ENCODE measurements around the gene ATXN2. TPM values are rescaled to one million over a fixed set of nuclear protein-coding genes. Genes with fewer than 3 reads are reported as not detected.

ATXN2 gene
- total RNA-seq, 2 experiments from 2014 or later = 36.1 to 81.4 TPM

DNA sequence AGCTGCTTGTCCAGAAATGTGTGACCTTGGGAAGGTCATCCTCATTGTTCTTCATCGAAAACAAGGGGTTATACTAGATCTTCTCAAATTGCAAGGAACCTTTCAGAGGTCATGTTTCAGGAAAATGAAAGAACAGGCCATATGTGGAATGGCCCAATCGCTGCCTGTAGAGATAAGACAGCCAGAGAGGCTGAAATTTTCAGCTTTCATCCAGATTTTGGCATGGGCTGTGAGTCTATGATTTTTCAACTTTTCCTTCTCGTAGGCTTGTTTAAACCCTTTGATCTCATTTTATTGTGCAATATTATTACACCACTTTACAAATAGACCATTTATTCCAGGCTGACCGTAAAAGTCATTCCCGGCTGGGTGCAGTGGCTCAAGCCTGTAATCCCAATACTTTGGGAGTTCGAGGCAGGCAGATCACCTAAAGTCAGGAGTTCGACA, 17.1 kb upstream of the ATXN2 start:
- ChIA-PET POLR2A (interaction anchor here (0.6 kb wide), 1 partner anchor 65 kb away, joined by 4 read pairs; no protein-coding TSS in a partner anchor), CTCF (ENCODE audit: unreplicated experiment) (no interaction called here)
- Histone ChIP-seq H3K27ac (ENCODE audit: low read depth, low read length, poor library complexity, severe bottlenecking) (no peak overlapping the region), H3K9me3 (ENCODE audit: low read length) (no peaks in the 10 kb centered on the region), H3K4me3 (ENCODE audit: low read depth, low read length, poor library complexity, severe bottlenecking) (no peak overlapping the region), H3K36me3 (ENCODE audit: insufficient read depth, low read length) (no peaks in the 10 kb centered on the region), H2AFZ (ENCODE audit: low read length) (no peak overlapping the region), H3K9me2 (ENCODE audit: insufficient read depth, low read length) (no peaks in the 10 kb centered on the region), H4K20me1 (ENCODE audit: insufficient read depth, low read length) (no peaks in the 10 kb centered on the region), H3K79me2 (ENCODE audit: insufficient read depth, low read depth, low read length) (no peaks in the 10 kb centered on the region), H3K4me2 (ENCODE audit: low read length) (no peak overlapping the region), H3K4me1 (ENCODE audit: insufficient read depth, low read length, poor library complexity, severe bottlenecking) (no peaks in the 10 kb centered on the region)
- no TSS peak for BruUV-seq (replicated peaks)
- no peak for DNase-seq (ENCODE audit: low spot score)
- TF ChIP-seq, protein P1, sequence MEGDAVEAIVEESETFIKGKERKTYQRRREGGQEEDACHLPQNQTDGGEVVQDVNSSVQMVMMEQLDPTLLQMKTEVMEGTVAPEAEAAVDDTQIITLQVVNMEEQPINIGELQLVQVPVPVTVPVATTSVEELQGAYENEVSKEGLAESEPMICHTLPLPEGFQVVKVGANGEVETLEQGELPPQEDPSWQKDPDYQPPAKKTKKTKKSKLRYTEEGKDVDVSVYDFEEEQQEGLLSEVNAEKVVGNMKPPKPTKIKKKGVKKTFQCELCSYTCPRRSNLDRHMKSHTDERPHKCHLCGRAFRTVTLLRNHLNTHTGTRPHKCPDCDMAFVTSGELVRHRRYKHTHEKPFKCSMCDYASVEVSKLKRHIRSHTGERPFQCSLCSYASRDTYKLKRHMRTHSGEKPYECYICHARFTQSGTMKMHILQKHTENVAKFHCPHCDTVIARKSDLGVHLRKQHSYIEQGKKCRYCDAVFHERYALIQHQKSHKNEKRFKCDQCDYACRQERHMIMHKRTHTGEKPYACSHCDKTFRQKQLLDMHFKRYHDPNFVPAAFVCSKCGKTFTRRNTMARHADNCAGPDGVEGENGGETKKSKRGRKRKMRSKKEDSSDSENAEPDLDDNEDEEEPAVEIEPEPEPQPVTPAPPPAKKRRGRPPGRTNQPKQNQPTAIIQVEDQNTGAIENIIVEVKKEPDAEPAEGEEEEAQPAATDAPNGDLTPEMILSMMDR (conservative IDR thresholded peaks at IDR 0.05; ENCODE audit: low read length) = no peak
- TF ChIP-seq EZH2phosphoT487 (IDR thresholded peaks at IDR 0.05; ENCODE audit: borderline replicate concordance, low read depth, low read length) = no peak
- intact Hi-C loops (cut with micrococcal nuclease; ENCODE audit: unreplicated experiment) = no loop called here

DNA sequence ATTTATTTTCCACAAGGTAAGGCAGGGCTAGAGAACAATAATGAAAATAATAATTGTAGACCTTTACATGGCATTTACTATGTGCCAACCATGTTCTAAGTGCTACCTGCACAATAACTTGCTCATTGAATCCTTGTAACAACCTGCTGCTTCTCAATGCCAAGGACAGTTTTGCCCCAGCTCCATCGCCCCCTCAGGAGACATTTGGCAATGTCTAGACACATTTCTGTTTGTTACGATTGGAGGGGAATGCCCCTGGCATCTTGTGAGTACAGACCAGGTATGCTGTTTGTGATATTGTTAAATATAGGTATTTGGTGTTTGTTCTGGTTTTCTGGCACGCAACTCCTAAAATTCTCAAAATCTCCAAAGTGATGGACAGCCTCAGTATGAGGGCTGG, 8.1 kb upstream of the ATXN2 start:
- Histone ChIP-seq H3K79me2 (ENCODE audit: insufficient read depth, low read depth, low read length) (no peaks in the 10 kb centered on the region), H3K9me2 (ENCODE audit: insufficient read depth, low read length) (no peaks in the 10 kb centered on the region), H3K4me2 (ENCODE audit: low read length) (no peak overlapping the region), H2AFZ (ENCODE audit: low read length) (no peak overlapping the region), H3K9me3 (ENCODE audit: low read length) (0 out of 2 replicates have a peak, but pooled peaks cover 3% of the 10 kb centered on the region), H3K4me1 (ENCODE audit: insufficient read depth, low read length, poor library complexity, severe bottlenecking) (no peaks in the 10 kb centered on the region), H4K20me1 (ENCODE audit: insufficient read depth, low read length) (no peaks in the 10 kb centered on the region), H3K36me3 (ENCODE audit: insufficient read depth, low read length) (no peaks in the 10 kb centered on the region), H3K27ac (ENCODE audit: low read depth, low read length, poor library complexity, severe bottlenecking) (no peak overlapping the region), H3K4me3 (ENCODE audit: low read depth, low read length, poor library complexity, severe bottlenecking) (no peak overlapping the region)
- POLR2A ChIA-PET = interaction anchor here (0.7 kb wide), 1 partner anchor 647 kb away, joined by 3 read pairs; no protein-coding TSS in a partner anchor
- no TSS peak for BruUV-seq (replicated peaks)
- DNase-seq (ENCODE audit: low spot score) = no peak
- CTCF ChIA-PET (ENCODE audit: unreplicated experiment) = no interaction called here
- intact Hi-C loops (cut with micrococcal nuclease; ENCODE audit: unreplicated experiment) = no loop called here
- TF ChIP-seq, protein P1 (conservative IDR thresholded peaks at IDR 0.05; ENCODE audit: low read length) = peak; percentile 45; the same call in 1 of the 2 replicates
- no peak for TF ChIP-seq EZH2phosphoT487 (IDR thresholded peaks at IDR 0.05; ENCODE audit: borderline replicate concordance, low read depth, low read length)

DNA sequence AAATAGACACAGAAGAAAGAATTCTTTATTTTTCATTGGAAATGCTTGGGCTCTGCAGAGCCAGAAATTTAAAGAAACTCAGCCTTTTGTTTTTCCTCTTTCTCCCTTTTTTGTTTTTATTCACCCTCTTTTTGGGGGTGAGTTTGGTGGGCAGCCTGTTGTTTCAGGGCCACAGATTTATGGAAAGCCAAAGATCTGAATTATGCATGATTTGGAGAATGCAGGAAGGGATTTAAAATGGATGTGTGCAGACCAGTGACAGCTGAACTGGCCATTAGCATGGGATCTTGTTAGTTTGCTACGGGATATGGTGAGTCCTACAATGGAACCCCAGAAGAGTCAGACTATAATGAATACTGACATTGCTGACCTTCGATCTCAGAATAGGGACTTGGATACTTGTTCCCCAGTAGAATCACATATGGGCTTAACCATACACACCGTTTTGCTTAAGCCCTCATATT, 7.7 kb upstream of the ATXN2 start:
- ChIA-PET CTCF (ENCODE audit: unreplicated experiment) (no interaction called here), POLR2A (interaction anchor here (0.7 kb wide), 2 partner anchors 371 to 648 kb away, joined by 3 read pairs; no protein-coding TSS in a partner anchor)
- no peak overlapping the region for H2AFZ ChIP-seq (ENCODE audit: low read length)
- no peak for DNase-seq (ENCODE audit: low spot score)
- intact Hi-C loops (cut with micrococcal nuclease; ENCODE audit: unreplicated experiment) = no loop called here
- no peaks in the 10 kb centered on the region for H3K9me2 ChIP-seq (ENCODE audit: insufficient read depth, low read length)
- no peak overlapping the region for H3K4me2 ChIP-seq (ENCODE audit: low read length)
- no peak overlapping the region for H3K27ac ChIP-seq (ENCODE audit: low read depth, low read length, poor library complexity, severe bottlenecking)
- TF ChIP-seq, protein P1 (conservative IDR thresholded peaks at IDR 0.05; ENCODE audit: low read length) = no peak
- no peak for TF ChIP-seq EZH2phosphoT487 (IDR thresholded peaks at IDR 0.05; ENCODE audit: borderline replicate concordance, low read depth, low read length)
- no TSS peak for BruUV-seq (replicated peaks)
- 0 out of 2 replicates have a peak, but pooled peaks cover 3% of the 10 kb centered on the region for H3K9me3 ChIP-seq (ENCODE audit: low read length)
- no peaks in the 10 kb centered on the region for H3K79me2 ChIP-seq (ENCODE audit: insufficient read depth, low read depth, low read length)
- no peak overlapping the region for H3K4me3 ChIP-seq (ENCODE audit: low read depth, low read length, poor library complexity, severe bottlenecking)
- no peaks in the 10 kb centered on the region for H3K4me1 ChIP-seq (ENCODE audit: insufficient read depth, low read length, poor library complexity, severe bottlenecking)
- no peaks in the 10 kb centered on the region for H4K20me1 ChIP-seq (ENCODE audit: insufficient read depth, low read length)
- no peaks in the 10 kb centered on the region for H3K36me3 ChIP-seq (ENCODE audit: insufficient read depth, low read length)
